ENCODE data around the gene EFNB3.

Gene EFNB3

GRCh38 chr17:7700510-7700909, 4.5 kb upstream of the EFNB3 start:
- no peak for DNase-seq (ENCODE audit: low spot score)

DNA sequence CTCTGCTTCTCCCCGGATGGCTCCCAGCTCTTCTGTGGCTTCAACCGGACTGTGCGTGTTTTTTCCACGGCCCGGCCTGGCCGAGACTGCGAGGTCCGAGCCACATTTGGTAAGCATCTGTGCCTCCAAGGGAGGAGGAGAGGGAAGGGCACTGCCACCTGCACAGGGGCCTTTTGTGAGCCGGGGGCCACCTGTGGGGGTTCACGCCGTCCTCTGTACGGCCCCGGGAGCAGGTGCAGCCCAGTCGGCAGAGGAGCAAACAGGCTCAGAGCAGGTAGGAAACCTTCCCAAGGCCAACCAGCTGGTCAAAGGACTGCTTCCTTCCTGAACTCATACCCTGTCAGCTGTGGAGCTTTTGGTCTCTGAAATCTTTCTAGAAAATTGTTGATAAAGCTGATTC, 3.3 kb upstream of the EFNB3 start:
- no peak for DNase-seq (ENCODE audit: low spot score)

- DNase-seq (ENCODE audit: low spot score): no peak
Measured at GRCh38 chr17:7702776-7703175, 2.2 kb upstream of the EFNB3 start.

- no peak for DNase-seq (ENCODE audit: low spot score)
Measured at GRCh38 chr17:7703584-7704479, 1.2 kb upstream of the EFNB3 start.

- no peak for DNase-seq (ENCODE audit: low spot score)
Measured at GRCh38 chr17:7705269-7706255, 560 bp downstream of the EFNB3 start.

DNA sequence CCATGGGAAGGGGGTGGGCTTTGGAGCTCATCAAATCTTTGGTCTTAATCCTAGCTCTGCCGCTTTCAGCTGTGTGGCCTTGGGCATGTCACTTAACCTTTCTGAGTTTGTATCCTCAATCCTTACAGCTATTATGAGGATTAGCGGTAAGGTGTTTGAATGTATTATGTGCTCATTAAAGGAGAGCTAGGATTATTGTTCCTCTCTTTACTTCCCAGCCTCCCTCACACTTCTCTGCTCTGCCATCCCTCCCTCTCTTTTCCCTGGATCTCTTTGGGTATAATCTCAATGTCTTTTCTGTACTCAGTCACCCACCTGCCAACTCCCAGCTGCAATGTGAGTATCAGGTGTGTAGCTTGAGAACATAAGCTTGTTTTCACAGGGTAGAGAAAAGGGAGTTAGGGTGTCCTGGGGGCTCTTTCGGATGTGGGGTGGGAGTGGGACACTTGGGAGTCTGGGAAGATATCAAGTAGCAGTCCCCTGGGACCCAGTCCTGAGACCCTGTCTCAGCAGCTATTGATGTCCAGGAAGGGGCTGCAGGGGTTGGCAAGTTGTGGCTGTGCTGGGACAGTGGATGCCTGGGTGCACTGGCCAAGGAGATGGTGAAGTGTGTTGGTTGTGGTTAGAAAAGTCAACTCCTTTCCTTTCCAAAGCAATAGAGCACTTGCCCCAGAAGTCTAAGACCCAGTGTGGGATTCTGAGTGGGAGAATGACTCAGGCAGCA, 1.8 kb downstream of the EFNB3 start:
- DNase-seq (ENCODE audit: low spot score): no peak

DNA sequence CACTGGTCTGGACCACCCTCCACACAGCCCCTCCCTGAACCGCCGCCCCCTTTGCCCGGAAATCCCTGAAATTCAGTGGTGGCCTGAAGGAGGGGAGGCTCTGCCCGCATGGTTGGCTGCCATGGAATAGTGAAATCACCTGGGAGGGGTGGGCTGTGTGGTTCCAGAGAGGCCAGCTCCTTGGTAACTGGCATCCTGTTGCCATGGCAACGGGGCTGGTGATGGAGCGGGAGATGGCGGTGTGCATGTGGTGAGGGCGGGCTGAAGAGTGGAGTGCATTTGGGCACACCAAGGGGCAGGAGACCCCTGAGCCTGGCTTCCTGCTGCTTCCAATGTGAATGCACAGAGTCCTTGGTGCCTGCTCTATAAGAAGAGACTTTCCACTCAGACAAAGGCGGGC, 2.4 kb downstream of the EFNB3 start:
- no peak for DNase-seq (ENCODE audit: low spot score)

DNA sequence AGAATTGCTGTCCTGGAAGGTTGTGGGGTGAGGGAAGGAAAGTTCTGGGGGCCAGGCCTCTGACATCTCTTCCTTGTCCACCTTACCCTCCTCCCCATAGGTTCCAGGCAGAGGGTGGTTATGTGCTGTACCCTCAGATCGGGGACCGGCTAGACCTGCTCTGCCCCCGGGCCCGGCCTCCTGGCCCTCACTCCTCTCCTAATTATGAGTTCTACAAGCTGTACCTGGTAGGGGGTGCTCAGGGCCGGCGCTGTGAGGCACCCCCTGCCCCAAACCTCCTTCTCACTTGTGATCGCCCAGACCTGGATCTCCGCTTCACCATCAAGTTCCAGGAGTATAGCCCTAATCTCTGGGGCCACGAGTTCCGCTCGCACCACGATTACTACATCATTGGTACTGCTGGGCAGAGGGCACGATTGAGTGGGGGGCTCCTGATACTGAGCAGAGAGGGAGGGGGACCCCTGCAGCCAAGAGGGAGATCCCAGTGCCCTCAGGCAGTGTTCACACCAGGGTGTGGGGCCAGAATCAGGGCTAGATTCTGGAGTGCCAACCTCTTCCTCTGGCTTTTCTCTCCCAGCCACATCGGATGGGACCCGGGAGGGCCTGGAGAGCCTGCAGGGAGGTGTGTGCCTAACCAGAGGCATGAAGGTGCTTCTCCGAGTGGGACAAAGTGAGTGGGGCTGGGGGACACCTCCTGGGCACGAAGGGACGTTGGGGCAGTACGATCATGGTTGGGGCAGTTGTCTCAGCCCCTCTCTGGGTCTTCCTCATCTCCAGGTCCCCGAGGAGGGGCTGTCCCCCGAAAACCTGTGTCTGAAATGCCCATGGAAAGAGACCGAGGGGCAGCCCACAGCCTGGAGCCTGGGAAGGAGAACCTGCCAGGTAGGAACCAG, 3.1 kb downstream of the EFNB3 start:
- DNase-seq (ENCODE audit: low spot score): no peak

DNA sequence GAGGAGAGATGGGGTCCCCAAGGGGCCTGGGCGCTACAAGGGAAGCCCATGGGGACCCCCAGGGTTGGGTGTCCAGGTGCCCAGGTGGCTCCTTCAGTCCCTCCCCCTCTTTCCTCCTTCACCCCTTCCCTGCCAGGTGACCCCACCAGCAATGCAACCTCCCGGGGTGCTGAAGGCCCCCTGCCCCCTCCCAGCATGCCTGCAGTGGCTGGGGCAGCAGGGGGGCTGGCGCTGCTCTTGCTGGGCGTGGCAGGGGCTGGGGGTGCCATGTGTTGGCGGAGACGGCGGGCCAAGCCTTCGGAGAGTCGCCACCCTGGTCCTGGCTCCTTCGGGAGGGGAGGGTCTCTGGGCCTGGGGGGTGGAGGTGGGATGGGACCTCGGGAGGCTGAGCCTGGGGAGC, 4.0 kb downstream of the EFNB3 start:
- no peak for DNase-seq (ENCODE audit: low spot score)

GRCh38 chr17:7710301-7710700, 5.3 kb downstream of the EFNB3 start:
- no peak for DNase-seq (ENCODE audit: low spot score)

GRCh38 chr17:7711051-7711755, 6.2 kb downstream of the EFNB3 start:
- DNase-seq (ENCODE audit: low spot score): no peak

- DNase-seq (ENCODE audit: low spot score): no peak
Measured at GRCh38 chr17:7712111-7712771, 7.2 kb downstream of the EFNB3 start.

DNA sequence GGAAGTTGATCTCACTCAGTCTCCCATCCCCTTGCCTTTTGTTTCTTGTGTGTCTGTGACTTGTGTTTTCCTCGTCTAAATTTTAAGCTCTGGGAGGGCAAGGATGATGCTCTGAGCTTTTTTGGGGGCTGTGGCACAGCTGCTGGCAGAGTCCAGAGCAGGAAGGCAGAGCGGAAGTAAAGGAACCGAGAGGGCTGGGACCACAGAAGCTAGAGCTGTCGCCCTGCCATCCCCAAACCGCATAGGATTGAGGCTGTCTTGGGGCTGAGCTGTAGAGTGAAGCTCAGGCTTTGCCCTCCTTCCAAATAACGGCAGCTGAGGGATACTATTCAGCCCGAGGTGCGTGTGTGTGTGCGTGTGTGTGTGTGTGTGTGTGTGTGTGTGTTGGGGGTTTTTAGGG, 8.8 kb downstream of the EFNB3 start:
- no peak for DNase-seq (ENCODE audit: low spot score)

GRCh38 chr17:7714721-7715594, 10.0 kb downstream of the EFNB3 start:
- DNase-seq (ENCODE audit: low spot score): no peak

DNA sequence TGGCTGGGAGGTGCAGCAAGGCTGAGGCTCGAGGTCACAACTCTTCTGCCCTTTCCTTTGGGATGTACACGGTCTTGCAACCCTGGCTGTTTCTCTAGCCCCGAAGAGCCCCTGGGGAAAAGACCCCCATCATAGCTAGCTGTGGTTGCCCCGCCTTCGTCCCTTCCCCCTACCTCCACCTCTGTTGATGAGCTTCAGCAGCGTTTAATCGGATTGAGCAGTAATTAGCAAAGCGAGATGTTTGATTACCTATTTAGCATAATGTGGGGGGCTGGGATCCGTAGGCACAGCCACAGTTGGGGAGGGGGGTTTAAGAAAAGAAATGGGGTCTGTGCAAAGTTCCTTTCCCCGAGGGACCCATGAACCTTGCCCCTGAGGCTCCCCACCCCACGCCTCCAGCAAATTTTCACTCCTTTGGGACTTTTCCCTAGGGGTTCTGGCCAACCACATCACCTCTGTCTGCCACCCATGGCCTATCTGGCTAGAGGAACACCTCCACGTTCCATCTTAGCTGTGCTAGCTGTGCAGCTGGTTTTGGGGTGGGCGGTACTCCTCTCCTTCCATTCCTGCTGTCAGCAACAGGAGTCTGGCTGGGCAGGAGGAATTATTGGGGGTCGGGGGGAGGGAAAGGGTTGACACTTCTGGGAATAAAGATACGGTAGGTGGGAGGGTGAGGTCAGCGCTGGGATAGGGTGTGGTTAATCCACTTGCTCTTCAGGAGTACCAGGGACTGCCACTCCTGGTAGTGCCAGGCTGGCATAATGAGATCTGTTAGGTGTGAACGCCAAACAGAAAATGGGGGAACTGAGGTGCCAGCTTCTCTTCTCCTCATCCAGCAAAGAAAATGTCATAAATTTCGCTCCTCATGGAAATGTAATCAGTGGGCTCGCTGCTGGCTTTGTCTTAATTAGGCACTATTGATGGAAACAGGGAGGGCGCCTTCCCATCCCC, 11.2 kb downstream of the EFNB3 start:
- no peak for DNase-seq (ENCODE audit: low spot score)

GRCh38 chr17:7716901-7717755, 12.1 kb downstream of the EFNB3 start, which contains the start of gene DNAH2:
TSS of gene DNAH2 (plus strand) at chr17:7717744. CDS start at chr17:7719735, 1,991 bp downstream.
- peak; percentile 5 for DNase-seq (ENCODE audit: low spot score)
